ENCODE data around the gene NFATC2.

DNA sequence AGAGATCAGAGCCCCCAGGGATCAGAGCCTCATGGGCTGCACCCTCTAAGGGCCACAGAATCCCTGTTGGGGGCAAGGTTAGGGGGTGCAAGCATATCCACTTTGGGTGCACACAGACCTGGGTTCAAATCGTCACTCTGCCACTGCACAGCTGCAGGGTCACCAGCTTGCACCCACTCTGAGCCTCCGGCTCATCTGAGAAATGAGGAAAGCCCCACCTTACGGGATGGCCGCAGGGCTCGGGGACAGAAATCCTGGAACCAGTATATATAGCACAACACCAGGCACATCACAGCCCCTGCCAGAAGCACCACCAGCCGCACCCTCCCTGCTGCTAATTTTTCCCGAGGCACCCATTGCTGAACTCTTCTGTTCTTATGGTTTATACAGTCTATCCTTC is 169.6 kb downstream of the NFATC2 start:
- TF ChIP-seq, protein P1, sequence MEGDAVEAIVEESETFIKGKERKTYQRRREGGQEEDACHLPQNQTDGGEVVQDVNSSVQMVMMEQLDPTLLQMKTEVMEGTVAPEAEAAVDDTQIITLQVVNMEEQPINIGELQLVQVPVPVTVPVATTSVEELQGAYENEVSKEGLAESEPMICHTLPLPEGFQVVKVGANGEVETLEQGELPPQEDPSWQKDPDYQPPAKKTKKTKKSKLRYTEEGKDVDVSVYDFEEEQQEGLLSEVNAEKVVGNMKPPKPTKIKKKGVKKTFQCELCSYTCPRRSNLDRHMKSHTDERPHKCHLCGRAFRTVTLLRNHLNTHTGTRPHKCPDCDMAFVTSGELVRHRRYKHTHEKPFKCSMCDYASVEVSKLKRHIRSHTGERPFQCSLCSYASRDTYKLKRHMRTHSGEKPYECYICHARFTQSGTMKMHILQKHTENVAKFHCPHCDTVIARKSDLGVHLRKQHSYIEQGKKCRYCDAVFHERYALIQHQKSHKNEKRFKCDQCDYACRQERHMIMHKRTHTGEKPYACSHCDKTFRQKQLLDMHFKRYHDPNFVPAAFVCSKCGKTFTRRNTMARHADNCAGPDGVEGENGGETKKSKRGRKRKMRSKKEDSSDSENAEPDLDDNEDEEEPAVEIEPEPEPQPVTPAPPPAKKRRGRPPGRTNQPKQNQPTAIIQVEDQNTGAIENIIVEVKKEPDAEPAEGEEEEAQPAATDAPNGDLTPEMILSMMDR (conservative IDR thresholded peaks at IDR 0.05): no peak
- TF ChIP-seq EZH2 (IDR thresholded peaks at IDR 0.05; ENCODE audit: low read depth): no peak

Measured in PC-9 (cell line).